ENCODE data around the gene TMEM218. TPM values are rescaled to one million over a fixed set of nuclear protein-coding genes. Genes with fewer than 3 reads are reported as not detected.

Gene TMEM218
- total and polyA plus RNA-seq, 2 donors (not counting 1 experiment from before 2014, with no cell fraction given): 20.7 to 31.7 TPM

DNA sequence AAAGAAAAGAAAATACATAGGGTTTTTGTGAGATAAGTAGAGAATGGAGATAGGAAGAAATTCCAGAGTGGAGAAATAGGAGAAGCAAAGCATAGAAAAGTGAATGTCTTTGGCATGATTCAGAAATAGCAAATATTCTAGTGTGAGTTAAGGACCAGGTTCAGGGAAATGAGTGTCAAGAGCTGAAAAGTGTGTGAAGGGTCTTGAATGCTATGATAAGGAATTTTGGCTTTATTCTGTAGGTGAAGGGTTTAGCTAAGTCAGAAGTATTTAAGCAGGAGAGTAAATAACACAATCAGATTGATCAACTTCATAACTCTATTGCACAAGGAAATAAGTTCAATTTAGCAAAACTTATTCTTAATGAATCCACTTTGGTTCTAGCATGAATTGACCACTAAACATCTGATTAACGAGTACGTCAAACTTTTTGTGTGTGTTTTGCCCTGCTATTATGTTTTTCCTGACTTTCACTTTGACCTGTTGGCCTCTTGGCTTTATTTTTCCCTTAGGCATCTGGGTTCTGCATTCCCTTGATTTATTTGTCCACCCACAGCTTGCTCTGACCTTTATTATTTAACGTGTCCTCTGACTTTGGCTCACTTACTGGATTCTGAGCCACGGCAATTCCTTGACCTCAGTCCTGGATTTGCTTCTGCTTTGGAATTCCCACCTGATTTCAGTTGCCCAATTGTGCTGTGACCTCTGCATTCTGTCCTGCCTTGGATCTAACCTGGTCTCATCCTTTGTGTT is 11.9 kb upstream of the TMEM218 start:
- ATAC-seq (ENCODE audit: low read depth): no peak
- Histone ChIP-seq H3K9me3 (ENCODE audit: control extremely low read depth in 1 of 3, control insufficient read depth in 2 of 3, insufficient read depth in 1 of 3, low read length in 2 of 3) (no peaks in the 10 kb centered on the region), H3K27me3 (replicated peaks in 1 of 4; ENCODE audit: control extremely low read depth in 1 of 4, control insufficient read depth in 3 of 4, insufficient read depth in 4 of 4, low read length in 3 of 4) (peaks cover 0 to 35% (median 12%) of the 10 kb centered on the region in 4 experiments), H3K9ac (ENCODE audit: low read length) (no peak overlapping the region), H3K79me2 (ENCODE audit: control insufficient read depth, insufficient read depth, low read length) (no peaks in the 10 kb centered on the region), H2AFZ (ENCODE audit: insufficient read depth, low read depth, low read length, poor library complexity, severe bottlenecking) (peak overlapping the region; percentile 39), H3K36me3 (replicated peaks in 1 of 2; ENCODE audit: control extremely low read depth in 1 of 2, control insufficient read depth in 1 of 2, extremely low read depth in 1 of 2, insufficient read depth in 2 of 2, low read length in 1 of 2) (no peaks in the 10 kb centered on the region), H3K4me2 (replicated peaks; ENCODE audit: low read depth, low read length, poor library complexity, severe bottlenecking) (peak overlapping the region; percentile 36), H3K4me1 (ENCODE audit: control insufficient read depth in 2 of 2, insufficient read depth in 2 of 2, low read length in 2 of 2) (peaks cover 9 to 12% of the 10 kb centered on the region in 2 donors), H3K4me3 (ENCODE audit: control extremely low read depth in 1 of 5, extremely low read depth in 1 of 5, insufficient read depth in 1 of 5, low read depth in 2 of 5, low read length in 4 of 5) (no peak overlapping the region), H3K27ac (ENCODE audit: low read length in 2 of 2) (no peak overlapping the region), H4K20me1 (ENCODE audit: control insufficient read depth, insufficient read depth, low read length, poor library complexity, severe bottlenecking) (no peaks in the 10 kb centered on the region)
- no peak for DNase-seq
- ChIA-PET CTCF (interaction anchor here (0.8 to 7.2 kb wide), 13 partner anchors 12 to 764 kb away, joined by 3 to 64 read pairs (median 6); partner anchors contain the start of genes HYLS1, SLC37A2 and TMEM218), POLR2A (interaction anchor here (1.1 kb wide), 1 partner anchor 11 kb away, joined by 3 read pairs; no protein-coding TSS in a partner anchor)
- Mint-ChIP-seq H3K9me3 (ENCODE audit: insufficient read depth) (no peaks in the 10 kb centered on the region), H3K27me3 (peaks cover 55% of the 10 kb centered on the region), H3K4me1 (peaks cover 13% of the 10 kb centered on the region), H3K27ac (no peak overlapping the region), H3K4me3 (peak overlapping the region; percentile 69)
- 100% methylated on average over 4 of the region's 4 CpGs for whole genome bisulfite sequencing (ENCODE audit: insufficient coverage)
- TF ChIP-seq, protein P1, sequence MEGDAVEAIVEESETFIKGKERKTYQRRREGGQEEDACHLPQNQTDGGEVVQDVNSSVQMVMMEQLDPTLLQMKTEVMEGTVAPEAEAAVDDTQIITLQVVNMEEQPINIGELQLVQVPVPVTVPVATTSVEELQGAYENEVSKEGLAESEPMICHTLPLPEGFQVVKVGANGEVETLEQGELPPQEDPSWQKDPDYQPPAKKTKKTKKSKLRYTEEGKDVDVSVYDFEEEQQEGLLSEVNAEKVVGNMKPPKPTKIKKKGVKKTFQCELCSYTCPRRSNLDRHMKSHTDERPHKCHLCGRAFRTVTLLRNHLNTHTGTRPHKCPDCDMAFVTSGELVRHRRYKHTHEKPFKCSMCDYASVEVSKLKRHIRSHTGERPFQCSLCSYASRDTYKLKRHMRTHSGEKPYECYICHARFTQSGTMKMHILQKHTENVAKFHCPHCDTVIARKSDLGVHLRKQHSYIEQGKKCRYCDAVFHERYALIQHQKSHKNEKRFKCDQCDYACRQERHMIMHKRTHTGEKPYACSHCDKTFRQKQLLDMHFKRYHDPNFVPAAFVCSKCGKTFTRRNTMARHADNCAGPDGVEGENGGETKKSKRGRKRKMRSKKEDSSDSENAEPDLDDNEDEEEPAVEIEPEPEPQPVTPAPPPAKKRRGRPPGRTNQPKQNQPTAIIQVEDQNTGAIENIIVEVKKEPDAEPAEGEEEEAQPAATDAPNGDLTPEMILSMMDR (IDR thresholded peaks at IDR 0.05): no peak
- TF ChIP-seq EZH2 (IDR thresholded peaks at IDR 0.05; ENCODE audit: borderline replicate concordance, insufficient read depth, low read depth, low read length, poor library complexity, severe bottlenecking): no peak
- intact Hi-C loops (cut with micrococcal nuclease): no loop called here

DNA sequence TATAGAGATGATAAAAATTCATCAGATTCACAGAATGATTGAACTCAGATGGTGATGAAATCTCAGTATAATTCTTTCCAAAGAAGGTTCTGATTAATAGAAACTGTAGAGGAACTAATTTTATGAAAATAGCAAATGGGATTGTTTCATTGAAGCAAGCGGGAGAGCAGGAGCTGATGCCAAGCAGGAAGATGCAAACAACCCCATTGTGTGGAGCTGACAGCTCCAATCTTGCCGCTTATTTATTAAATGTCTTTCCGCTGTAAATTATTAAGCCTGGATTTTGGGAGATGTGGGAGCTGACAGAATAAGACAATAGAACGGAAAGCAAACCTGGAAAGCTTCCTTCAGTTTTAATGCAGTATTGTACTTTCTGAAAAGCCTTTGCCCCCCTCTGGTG is 6.0 kb upstream of the TMEM218 start:
- ChIA-PET POLR2A (no interaction called here), CTCF (interaction anchor here (0.8 to 1.2 kb wide), 4 partner anchors 26 to 157 kb away, joined by 3 to 4 read pairs (median 4); no protein-coding TSS in a partner anchor)
- no peak for TF ChIP-seq EZH2 (IDR thresholded peaks at IDR 0.05; ENCODE audit: borderline replicate concordance, insufficient read depth, low read depth, low read length, poor library complexity, severe bottlenecking)
- TF ChIP-seq, protein P1 (IDR thresholded peaks at IDR 0.05): no peak
- H3K4me2 ChIP-seq (replicated peaks; ENCODE audit: low read depth, low read length, poor library complexity, severe bottlenecking): no peak overlapping the region
- Mint-ChIP-seq H3K27me3 (peaks cover 39% of the 10 kb centered on the region), H3K9me3 (ENCODE audit: insufficient read depth) (peaks cover 2% of the 10 kb centered on the region), H3K4me3 (no peak overlapping the region), H3K4me1 (no peaks in the 10 kb centered on the region), H3K27ac (no peak overlapping the region)
- no peaks in the 10 kb centered on the region for H3K36me3 ChIP-seq (replicated peaks in 1 of 2; ENCODE audit: control extremely low read depth in 1 of 2, control insufficient read depth in 1 of 2, extremely low read depth in 1 of 2, insufficient read depth in 2 of 2, low read length in 1 of 2)
- no peak overlapping the region for H2AFZ ChIP-seq (ENCODE audit: insufficient read depth, low read depth, low read length, poor library complexity, severe bottlenecking)
- ATAC-seq (ENCODE audit: low read depth): no peak
- H4K20me1 ChIP-seq (ENCODE audit: control insufficient read depth, insufficient read depth, low read length, poor library complexity, severe bottlenecking): no peaks in the 10 kb centered on the region
- DNase-seq: no peak
- H3K4me1 ChIP-seq (ENCODE audit: control insufficient read depth in 2 of 2, insufficient read depth in 2 of 2, low read length in 2 of 2): no peaks in the 10 kb centered on the region
- no peak overlapping the region for H3K4me3 ChIP-seq (ENCODE audit: control extremely low read depth in 1 of 5, extremely low read depth in 1 of 5, insufficient read depth in 1 of 5, low read depth in 2 of 5, low read length in 4 of 5)
- no peak overlapping the region for H3K9ac ChIP-seq (ENCODE audit: low read length)
- intact Hi-C loops (cut with micrococcal nuclease): no loop called here
- H3K27ac ChIP-seq (ENCODE audit: low read length in 2 of 2): no peak overlapping the region
- peaks cover 0 to 7% (median 0%) of the 10 kb centered on the region in 3 donors for H3K9me3 ChIP-seq (ENCODE audit: control extremely low read depth in 1 of 3, control insufficient read depth in 2 of 3, insufficient read depth in 1 of 3, low read length in 2 of 3)
- no peaks in the 10 kb centered on the region for H3K79me2 ChIP-seq (ENCODE audit: control insufficient read depth, insufficient read depth, low read length)
- WGBS (ENCODE audit: insufficient coverage): 100% methylated on average over 1 of the region's 4 CpGs
- H3K27me3 ChIP-seq (replicated peaks in 1 of 4; ENCODE audit: control extremely low read depth in 1 of 4, control insufficient read depth in 3 of 4, insufficient read depth in 4 of 4, low read length in 3 of 4): peaks cover 0 to 20% (median 12%) of the 10 kb centered on the region in 4 experiments

Measured in B cell (primary cell).